ENCODE data around the gene CDK13.

DNA sequence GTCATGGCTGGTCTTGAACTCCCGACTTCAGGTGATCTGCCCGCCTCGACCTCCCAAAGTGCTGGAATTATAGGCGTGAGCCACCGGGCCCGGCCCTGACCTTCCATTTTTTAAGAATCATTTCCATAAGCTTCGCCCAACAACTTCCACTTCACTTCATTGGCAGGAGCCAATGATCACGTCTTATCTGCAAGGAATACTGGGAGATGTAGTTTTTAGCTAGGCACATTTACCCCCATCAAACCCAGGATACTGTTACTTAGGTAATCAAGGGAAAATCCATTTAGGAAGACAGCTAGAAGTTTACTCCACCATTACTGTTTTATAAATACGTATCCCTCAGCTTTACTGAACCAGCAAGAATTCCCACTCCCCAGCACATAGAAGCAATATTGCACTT, 3.4 kb upstream of the CDK13 start:
- TF ChIP-seq, protein P1, sequence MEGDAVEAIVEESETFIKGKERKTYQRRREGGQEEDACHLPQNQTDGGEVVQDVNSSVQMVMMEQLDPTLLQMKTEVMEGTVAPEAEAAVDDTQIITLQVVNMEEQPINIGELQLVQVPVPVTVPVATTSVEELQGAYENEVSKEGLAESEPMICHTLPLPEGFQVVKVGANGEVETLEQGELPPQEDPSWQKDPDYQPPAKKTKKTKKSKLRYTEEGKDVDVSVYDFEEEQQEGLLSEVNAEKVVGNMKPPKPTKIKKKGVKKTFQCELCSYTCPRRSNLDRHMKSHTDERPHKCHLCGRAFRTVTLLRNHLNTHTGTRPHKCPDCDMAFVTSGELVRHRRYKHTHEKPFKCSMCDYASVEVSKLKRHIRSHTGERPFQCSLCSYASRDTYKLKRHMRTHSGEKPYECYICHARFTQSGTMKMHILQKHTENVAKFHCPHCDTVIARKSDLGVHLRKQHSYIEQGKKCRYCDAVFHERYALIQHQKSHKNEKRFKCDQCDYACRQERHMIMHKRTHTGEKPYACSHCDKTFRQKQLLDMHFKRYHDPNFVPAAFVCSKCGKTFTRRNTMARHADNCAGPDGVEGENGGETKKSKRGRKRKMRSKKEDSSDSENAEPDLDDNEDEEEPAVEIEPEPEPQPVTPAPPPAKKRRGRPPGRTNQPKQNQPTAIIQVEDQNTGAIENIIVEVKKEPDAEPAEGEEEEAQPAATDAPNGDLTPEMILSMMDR (IDR thresholded peaks at IDR 0.05; ENCODE audit: low read depth, low read length): no peak
- TF ChIP-seq EZH2phosphoT487 (IDR thresholded peaks at IDR 0.05; ENCODE audit: low read depth): no peak

Measured in OCI-LY3 (cell line).